GM18951 (cell line): ENCODE measurements around the gene NCR3LG1.
"Not testable (repeated sequence)": the region's sequence is repeated elsewhere in the genome, so short reads cannot be mapped to it uniquely, and the experiment has no call there.

Experiments used
- POLR2A ChIP-seq: IDR thresholded peaks from 4 replicates; pipeline ENCODE4 v1.6.1; 2011; ENCODE audit warnings: mild to moderate bottlenecking; ENCODE audit not compliant: insufficient read length, insufficient read depth; ENCODE audit errors: extremely low read depth
- in situ Hi-C: fragments of 300-500 bp; cut with MboI; formaldehyde crosslinking; loops from one replicate; pipeline ENCODE4 v1.12.0; 2022; ENCODE audit warnings: low sequenced_read_pairs, mixed read lengths, inconsistent platforms; ENCODE audit not compliant: unreplicated experiment

The NCR3LG1 gene

DNA sequence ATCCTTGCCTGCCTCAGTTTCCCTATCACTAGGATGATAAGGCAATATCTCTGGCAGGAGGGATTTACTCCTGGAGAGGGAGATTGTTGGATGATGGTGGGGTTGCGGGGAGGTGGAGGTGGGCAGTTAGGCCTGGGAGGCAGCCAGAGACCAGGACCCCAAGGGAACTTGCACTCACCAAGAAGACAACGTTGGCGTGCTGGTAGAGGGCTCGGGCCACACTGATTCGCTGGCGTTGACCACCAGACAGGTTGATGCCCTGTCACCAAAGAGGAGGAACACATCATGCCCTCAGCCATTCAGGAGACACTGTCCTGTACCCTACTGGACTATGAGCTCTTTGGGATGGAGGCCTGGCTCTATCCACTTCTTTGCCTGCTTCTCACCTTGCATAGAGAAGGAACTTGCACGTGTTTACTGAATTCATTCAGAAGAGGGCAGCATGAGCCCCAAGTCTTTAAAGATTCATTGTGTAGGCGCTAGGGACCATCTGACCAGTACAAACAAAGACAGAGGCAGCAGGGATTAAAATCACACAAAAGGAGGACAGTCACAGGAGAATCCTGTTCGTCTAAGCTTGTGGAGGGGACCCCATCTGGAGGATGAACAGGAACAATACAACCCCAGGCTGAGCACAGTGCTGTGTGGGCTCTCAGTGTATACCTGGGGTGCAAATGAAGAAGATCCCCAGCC is 61.0 kb downstream of the NCR3LG1 start:
- no peak for TF ChIP-seq POLR2A
- in situ Hi-C loops: no loop called here

DNA sequence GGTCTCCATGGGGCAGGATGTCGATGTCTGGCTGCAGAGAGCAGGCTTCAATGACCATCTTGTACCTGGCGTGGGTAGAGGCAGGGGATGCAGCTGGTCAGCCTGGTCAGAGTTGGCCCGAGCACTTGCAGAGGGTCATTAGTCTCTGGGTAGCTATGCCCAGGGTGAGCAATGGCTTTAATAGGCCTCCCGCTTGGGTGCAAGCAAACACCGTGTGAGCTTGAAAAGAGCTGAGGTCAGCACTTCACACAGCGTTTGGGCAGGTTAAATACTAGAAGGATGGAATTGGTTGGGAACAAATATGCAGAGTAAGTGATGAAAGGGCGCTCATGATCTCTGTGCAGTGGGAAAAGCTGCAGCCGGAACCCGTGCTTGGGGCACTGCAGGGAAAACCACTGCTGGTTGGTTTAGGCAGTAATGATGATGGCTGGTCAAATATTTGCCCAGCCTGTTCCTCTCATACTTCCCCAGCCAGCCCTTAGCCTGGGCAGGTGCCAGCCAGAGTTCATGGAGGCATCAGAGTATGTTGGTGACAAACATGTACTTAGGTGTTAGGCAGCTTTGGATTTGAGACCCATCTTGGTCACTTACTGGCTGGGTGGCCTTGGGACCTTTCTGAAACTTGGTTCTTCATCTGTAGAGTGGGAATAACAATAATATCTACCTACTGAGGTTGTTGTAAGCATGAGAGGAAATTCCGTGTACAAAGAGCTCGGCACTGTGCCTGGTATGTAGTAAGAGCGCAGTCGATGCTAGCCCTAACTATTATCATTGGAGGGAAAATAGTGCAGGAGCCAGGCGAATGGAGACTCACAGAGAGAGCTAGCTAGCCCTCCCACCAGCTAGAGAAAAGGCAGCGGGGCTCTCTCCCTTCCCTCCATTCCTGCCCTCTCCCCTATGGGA is 62.1 kb downstream of the NCR3LG1 start:
- TF ChIP-seq POLR2A: no peak
- in situ Hi-C loops: no loop called here

DNA sequence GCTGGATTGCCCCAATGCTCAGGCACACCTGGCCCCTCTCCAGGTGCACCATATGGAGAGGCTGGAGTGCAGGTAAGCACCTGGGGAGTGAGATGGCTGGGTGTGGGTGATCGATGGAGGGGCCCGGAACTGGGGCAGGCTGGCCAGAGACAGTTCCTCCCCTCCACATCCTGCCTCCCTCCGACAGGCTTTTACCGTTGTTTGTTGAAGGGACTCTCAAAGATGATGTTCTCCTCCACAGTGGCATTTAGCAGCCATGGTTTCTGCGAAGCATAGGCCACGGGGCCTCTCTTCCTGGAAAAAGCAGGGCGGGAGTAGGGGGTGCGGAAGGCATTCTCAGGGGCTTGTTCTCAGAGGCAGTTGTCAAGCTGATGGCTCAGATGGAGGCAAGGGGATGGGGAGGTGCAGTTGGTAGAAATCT is 62.7 kb downstream of the NCR3LG1 start:
- in situ Hi-C loops: no loop called here
- no peak for TF ChIP-seq POLR2A

DNA sequence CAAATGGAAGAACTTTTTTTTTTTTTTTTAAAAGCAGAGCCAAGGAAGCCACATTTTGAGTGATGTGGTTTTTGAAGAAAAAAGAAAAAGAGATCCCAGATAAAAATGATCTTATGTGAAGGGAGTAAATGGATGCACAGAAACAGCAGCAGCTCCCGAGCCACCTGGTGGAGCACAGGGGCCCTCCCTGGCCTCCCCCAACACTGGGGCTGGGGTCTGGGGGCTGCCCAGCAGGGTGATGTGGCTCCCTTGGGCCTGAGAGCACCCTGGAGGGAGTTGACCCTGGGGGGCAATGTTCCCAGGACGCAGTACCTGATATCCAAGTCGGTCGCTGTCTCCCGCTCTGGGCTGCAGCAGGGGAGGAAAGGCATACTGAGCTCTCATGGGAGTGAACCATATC is 63.4 kb downstream of the NCR3LG1 start:
- in situ Hi-C loops: no loop called here
- TF ChIP-seq POLR2A: no peak

DNA sequence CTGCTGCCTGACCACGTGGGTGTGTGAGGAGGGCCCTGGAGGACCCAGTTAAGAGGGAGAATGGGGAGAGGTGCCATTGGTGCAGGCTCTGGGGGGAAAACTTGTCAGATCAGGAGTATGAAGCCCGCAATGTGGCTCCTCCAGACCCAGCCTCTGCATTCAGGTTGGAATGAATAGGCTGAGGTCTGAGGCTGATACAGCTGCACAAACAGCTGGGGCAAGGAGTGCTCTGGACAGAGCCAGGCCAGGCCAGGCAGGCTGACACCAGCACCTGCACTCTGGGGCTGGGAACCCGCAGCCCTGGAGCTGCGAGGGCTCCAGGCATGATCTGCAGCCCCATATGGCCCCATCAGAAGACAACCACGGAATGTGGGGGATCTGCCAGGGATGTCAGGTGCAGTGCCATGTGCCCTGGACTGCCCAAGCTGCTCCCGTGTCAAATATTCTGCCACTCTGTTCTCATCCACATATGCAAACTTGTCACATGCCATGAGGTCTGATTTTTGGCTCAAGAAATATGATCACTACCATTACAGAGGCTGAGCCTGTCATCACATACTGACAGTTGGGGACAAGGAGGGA is 64.0 kb downstream of the NCR3LG1 start:
- TF ChIP-seq POLR2A: no peak
- in situ Hi-C loops: no loop called here

DNA sequence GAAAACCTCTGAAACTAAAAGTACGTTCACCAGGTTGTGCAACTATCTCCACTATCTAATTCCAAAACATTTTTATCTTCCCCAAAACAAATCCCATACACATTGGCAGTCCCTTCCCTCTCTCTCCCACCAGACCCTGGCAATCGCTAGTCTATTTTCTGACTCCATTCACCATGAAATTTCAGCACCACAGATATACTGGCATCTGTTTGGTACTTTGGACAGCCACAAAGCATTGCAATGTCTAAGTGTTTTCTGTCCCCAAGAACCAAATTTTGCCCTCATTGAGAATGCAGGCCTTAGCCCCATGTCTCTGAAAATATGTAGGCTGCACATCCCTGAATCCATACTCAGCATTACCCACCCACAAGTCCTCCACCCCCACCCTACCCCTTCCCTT is 64.9 kb downstream of the NCR3LG1 start:
- in situ Hi-C loops: no loop called here
- TF ChIP-seq POLR2A: no peak

DNA sequence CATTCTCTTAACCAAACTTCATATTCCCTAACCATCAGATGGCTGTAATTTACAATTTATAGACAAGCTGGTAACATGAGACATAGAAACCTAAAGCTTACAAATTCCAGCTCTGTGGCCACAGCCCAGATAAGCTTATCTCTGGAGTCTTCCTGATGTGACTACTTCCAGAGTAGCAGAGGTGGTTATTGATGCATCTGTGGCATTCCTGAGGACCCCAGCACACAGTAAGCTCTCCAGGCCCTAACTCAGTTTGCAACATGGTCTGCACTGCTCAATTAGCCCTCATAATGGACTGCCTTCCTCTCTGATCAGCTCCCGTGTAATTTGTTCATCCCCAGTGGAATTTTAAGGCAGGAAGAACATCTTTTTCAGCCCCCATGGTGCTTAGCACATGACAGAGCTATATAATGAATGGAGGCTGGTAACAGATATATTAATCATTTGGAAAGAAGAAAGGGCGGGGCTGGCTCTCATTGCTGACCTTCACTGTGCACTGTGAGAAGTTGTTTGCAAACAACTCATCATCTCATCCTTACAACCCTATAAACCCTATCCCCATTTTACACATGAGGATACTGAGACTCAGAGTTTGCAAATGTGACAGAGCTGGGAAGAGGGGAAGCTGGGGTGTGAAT is 67.0 kb downstream of the NCR3LG1 start:
- TF ChIP-seq POLR2A: no peak
- in situ Hi-C loops: no loop called here

DNA sequence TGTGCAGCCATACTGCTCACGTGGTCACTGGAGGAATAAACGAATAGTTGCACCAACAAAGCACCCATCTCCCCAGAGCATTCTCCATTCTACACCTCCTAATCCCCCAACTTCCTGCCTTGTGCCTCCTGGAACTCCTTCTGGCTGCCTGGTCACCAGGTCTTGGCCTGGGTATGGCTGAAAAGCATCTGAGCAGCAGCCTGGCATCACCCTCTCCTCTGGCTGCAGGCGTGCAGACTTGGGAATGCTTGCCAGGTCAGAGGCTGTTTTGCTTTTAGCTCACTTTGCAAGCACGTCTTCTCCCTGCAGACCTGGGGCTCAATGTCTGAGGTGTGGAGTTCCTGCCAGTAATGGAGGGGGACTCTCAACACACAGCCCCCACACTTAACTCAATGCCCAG is 70.2 kb downstream of the NCR3LG1 start:
- in situ Hi-C loops: no loop called here
- no peak for TF ChIP-seq POLR2A

DNA sequence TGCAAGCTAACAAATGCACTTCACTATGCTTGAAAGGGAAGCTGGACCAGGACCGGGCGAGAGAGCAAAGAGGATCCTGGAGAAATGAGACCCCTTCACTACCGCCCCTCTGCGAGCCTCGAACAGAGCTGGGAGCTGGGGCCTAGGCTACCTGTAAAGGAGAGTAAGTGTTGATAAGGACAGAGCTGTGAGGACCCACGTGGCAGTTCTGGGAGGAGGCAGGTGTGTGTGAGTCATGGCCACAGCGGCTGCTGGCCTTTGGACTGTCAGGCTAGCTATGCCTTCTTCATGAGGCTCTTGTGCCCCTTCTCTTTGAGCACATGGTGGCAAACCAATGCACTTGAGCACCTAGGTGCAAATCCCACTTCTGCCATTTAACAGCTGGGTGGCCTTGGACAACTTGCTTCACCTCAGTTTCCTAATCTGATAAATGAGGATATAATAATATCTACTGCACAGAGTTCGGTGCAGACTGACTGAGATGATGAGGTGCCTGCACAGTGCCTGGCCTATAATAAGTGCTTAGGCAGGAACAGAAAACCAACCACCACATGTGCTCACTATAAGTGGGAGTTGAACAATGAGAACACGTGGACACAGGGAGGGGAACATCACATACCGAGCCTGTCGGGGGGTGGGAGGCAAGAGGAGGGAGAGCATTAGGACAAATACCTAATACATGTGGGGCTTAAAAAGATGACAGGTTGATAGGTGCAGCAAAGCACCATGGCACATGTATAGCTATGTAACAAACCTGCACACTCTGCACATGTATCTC is 72.1 kb downstream of the NCR3LG1 start:
- TF ChIP-seq POLR2A: no peak
- in situ Hi-C loops: no loop called here

DNA sequence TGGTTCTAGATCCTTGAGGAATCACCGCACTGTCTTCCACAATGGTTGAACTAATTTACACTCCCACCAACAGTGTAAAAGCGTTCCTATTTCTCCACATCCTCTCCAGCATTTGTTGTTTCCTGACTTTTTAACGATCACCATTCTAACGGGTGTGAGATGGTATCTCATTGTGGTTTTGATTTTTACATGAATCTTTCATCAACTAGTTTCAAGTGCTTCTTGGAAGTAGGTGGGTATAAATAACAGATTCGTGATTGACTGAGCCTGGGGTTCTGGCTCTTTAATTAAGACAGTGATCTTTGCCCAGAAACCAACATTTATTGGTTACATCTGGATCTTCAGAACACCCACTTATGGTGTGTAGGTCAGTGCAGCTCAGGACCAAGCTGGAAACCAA is 74.6 kb downstream of the NCR3LG1 start:
- in situ Hi-C loops: not testable (repeated sequence)
